ENCODE data around the gene THOP1. TPM values are rescaled to one million over a fixed set of nuclear protein-coding genes. Genes with fewer than 3 reads are reported as not detected.

The THOP1 gene
- total and polyA plus RNA-seq, 10 of the 15 experiments (the other 5 are each of a cell fraction or from before 2014, with no cell fraction given) = 1.9 to 270 (median 169) TPM

GRCh38 chr19:2766594-2767372 is 18.5 kb upstream of the THOP1 start:
- in situ Hi-C loops (cut with MboI) (no loop called here), intact Hi-C loops (cut with micrococcal nuclease; ENCODE audit: unreplicated experiment) (no loop called here)
- WGBS (ENCODE audit: insufficient coverage, insufficient replicate concordance, low lambda C conversion rate, missing lambda C conversion rate) = 96% methylated on average over 32 of the region's 35 CpGs
- Histone ChIP-seq H3K4me2 (ENCODE audit: control insufficient read depth, insufficient read depth) (no peak overlapping the region), H3K4me1 (ENCODE audit: control insufficient read depth, insufficient read depth, low read length) (no peaks in the 10 kb centered on the region), H3K9me3 (replicated peaks; ENCODE audit: control insufficient read depth, insufficient read depth, low read length) (no peaks in the 10 kb centered on the region), H3K4me3 (no peak overlapping the region), H4K20me1 (ENCODE audit: control insufficient read depth, insufficient read depth) (no peaks in the 10 kb centered on the region), H2AFZ (ENCODE audit: control insufficient read depth, low read depth, low read length) (no peak overlapping the region), H3K27ac (ENCODE audit: control insufficient read depth, insufficient read depth) (no peak overlapping the region), H3K9ac (ENCODE audit: control insufficient read depth, insufficient read depth, low read length) (no peak overlapping the region), H3K36me3 (ENCODE audit: control insufficient read depth in 2 of 2, insufficient read depth in 2 of 2, low read length in 1 of 2) (peaks cover 5 to 46% of the 10 kb centered on the region in 2 experiments; a peak in 3 of 4 replicates), H3K27me3 (replicated peaks in 1 of 2; ENCODE audit: control insufficient read depth in 2 of 2, insufficient read depth in 2 of 2, low read length in 1 of 2) (no peaks in the 10 kb centered on the region), H3K79me2 (ENCODE audit: control insufficient read depth, insufficient read depth, low read length) (peaks cover 10% of the 10 kb centered on the region)
- POLR2A ChIA-PET = no interaction called here
- FAIRE-seq (no peak), ATAC-seq (no peak), DNase-seq (ENCODE audit: low read depth, low spot score) (no peak)
- RAD21 ChIA-PET (ENCODE audit: unreplicated experiment) = no interaction called here
- CTCF ChIA-PET = no interaction called here
- no TSS peak for BruUV-seq (replicated peaks)
- SMC1A ChIA-PET (ENCODE audit: uncharacterized antibody, unreplicated experiment) = no interaction called here
- TF ChIP-seq NFYA (IDR thresholded peaks at IDR 0.05; ENCODE audit: borderline replicate concordance, low read depth, low read length) (no peak), SUPT20H (IDR thresholded peaks at IDR 0.05; ENCODE audit: borderline replicate concordance, control insufficient read depth, low read depth, low read length) (no peak), POLR2AphosphoS2 (IDR thresholded peaks at IDR 0.05; ENCODE audit: low read depth, low read length) (no peak), POLR2AphosphoS5 (IDR thresholded peaks at IDR 0.05; ENCODE audit: low read length) (no peak), SRF (IDR thresholded peaks at IDR 0.05; ENCODE audit: low read depth in 2 of 2, low read length in 2 of 2) (no peak), REST (IDR thresholded peaks at IDR 0.05; ENCODE audit: low read depth, low read length) (no peak), NR2C2 (IDR thresholded peaks at IDR 0.05; ENCODE audit: borderline replicate concordance, control insufficient read depth, insufficient read length, low read depth) (no peak), IRF5 (IDR thresholded peaks at IDR 0.05; ENCODE audit: borderline replicate concordance) (no peak), BACH1 (IDR thresholded peaks at IDR 0.05; ENCODE audit: borderline replicate concordance) (no peak), MTA3 (IDR thresholded peaks at IDR 0.05; ENCODE audit: borderline replicate concordance, low read length) (no peak), FOXM1 (IDR thresholded peaks at IDR 0.05; ENCODE audit: low read depth, low read length) (no peak), TARDBP (IDR thresholded peaks at IDR 0.05; ENCODE audit: borderline replicate concordance) (no peak), ZBTB11 (CRISPR knock-in tag; IDR thresholded peaks at IDR 0.05) (no peak), RB1 (IDR thresholded peaks at IDR 0.05; ENCODE audit: borderline replicate concordance) (no peak), GABPA (IDR thresholded peaks at IDR 0.05; ENCODE audit: low read depth) (no peak), ZZZ3 (IDR thresholded peaks at IDR 0.05; ENCODE audit: control insufficient read depth, insufficient read length, low read depth) (no peak)

Data from GM12878 (cell line).